ENCODE measurements around the gene HSPD1.

HSPD1 gene

GRCh38 chr2:197499594-197500502 lies at the start of gene HSPD1, which contains the start of gene HSPE1:
Gene HSPD1, minus strand, starts transcription at chr2:197499840. Its CDS starts 992 bp downstream, at chr2:197498848.
Gene HSPE1, plus strand, starts transcription at chr2:197500379. Its CDS starts 58 bp downstream, at chr2:197500437.
- peak; percentile 99 for DNase-seq (ENCODE audit: low read depth, low spot score)

- no peak for DNase-seq (ENCODE audit: low read depth, low spot score)
Observed at GRCh38 chr2:197548582-197548981, 48.9 kb upstream of the HSPD1 start.

GRCh38 chr2:197547163-197547900 lies 47.7 kb upstream of the HSPD1 start:
- no peak for DNase-seq (ENCODE audit: low read depth, low spot score)

GRCh38 chr2:197543206-197543605 lies 43.6 kb upstream of the HSPD1 start:
- no peak for DNase-seq (ENCODE audit: low read depth, low spot score)

GRCh38 chr2:197539734-197540133 lies 40.1 kb upstream of the HSPD1 start:
- no peak for DNase-seq (ENCODE audit: low read depth, low spot score)

GRCh38 chr2:197538412-197538811 lies 38.8 kb upstream of the HSPD1 start:
- DNase-seq (ENCODE audit: low read depth, low spot score) = no peak

- DNase-seq (ENCODE audit: low read depth, low spot score) = no peak
Observed at GRCh38 chr2:197517150-197517549, 17.5 kb upstream of the HSPD1 start.

GRCh38 chr2:197516393-197516761 lies 16.7 kb upstream of the HSPD1 start:
- DNase-seq (ENCODE audit: low read depth, low spot score) = no peak

- peak; percentile 84 for DNase-seq (ENCODE audit: low read depth, low spot score)
Observed at GRCh38 chr2:197515739-197516392, 16.2 kb upstream of the HSPD1 start, which contains the start of gene MOB4. Gene MOB4, plus strand, starts transcription at chr2:197516066. Its CDS starts 21 bp downstream, at chr2:197516087.

- peak; percentile 16 for DNase-seq (ENCODE audit: low read depth, low spot score)
Observed at GRCh38 chr2:197515315-197515738, 15.7 kb upstream of the HSPD1 start.

- DNase-seq (ENCODE audit: low read depth, low spot score) = no peak
Observed at GRCh38 chr2:197514754-197515153, 15.1 kb upstream of the HSPD1 start.

GRCh38 chr2:197513915-197514314 lies 14.3 kb upstream of the HSPD1 start:
- DNase-seq (ENCODE audit: low read depth, low spot score) = no peak

GRCh38 chr2:197506658-197507057 lies 7.0 kb upstream of the HSPD1 start:
- no peak for DNase-seq (ENCODE audit: low read depth, low spot score)

GRCh38 chr2:197504512-197504911 lies 4.9 kb upstream of the HSPD1 start:
- no peak for DNase-seq (ENCODE audit: low read depth, low spot score)

GRCh38 chr2:197504000-197504399 lies 4.4 kb upstream of the HSPD1 start:
- DNase-seq (ENCODE audit: low read depth, low spot score) = no peak

GRCh38 chr2:197502685-197503084 lies 3.0 kb upstream of the HSPD1 start:
- DNase-seq (ENCODE audit: low read depth, low spot score) = no peak

- DNase-seq (ENCODE audit: low read depth, low spot score) = no peak
Observed at GRCh38 chr2:197502201-197502600, 2.6 kb upstream of the HSPD1 start.

- DNase-seq (ENCODE audit: low read depth, low spot score) = no peak
Observed at GRCh38 chr2:197500503-197501131, 977 bp upstream of the HSPD1 start.

- DNase-seq (ENCODE audit: low read depth, low spot score) = no peak
Observed at GRCh38 chr2:197498937-197499593, 575 bp downstream of the HSPD1 start.

GRCh38 chr2:197498235-197498936 lies 1.3 kb downstream of the HSPD1 start:
- DNase-seq (ENCODE audit: low read depth, low spot score) = no peak
